HS-27A (cell line): Measurements from ENCODE around the gene GOLGA6C.
"Not testable (repeated sequence)": the region's sequence is repeated elsewhere in the genome, so short reads cannot be mapped to it uniquely, and the experiment has no call there.

Source experiments
- DNase-seq: peaks from one replicate; pipeline ENCODE4 v3.0.0-alpha.2; 2012; ENCODE audit warnings: low read depth, missing footprints

The GOLGA6C gene

GRCh38 chr15:75252285-75252684 is 5.8 kb upstream of the GOLGA6C start:
- DNase-seq: not testable (repeated sequence)

GRCh38 chr15:75258620-75259343 is 648 bp downstream of the GOLGA6C start:
- not testable (repeated sequence) for DNase-seq

- not testable (repeated sequence) for DNase-seq
Measured at GRCh38 chr15:75259873-75260272, 1.7 kb downstream of the GOLGA6C start.

GRCh38 chr15:75273751-75274359 is 15.7 kb downstream of the GOLGA6C start:
- not testable (repeated sequence) for DNase-seq

- not testable (repeated sequence) for DNase-seq
Measured at GRCh38 chr15:75274509-75275107, 16.5 kb downstream of the GOLGA6C start.

GRCh38 chr15:75275617-75276016 is 17.5 kb downstream of the GOLGA6C start:
- DNase-seq: not testable (repeated sequence)

GRCh38 chr15:75278497-75278896 is 20.4 kb downstream of the GOLGA6C start:
- not testable (repeated sequence) for DNase-seq

GRCh38 chr15:75282572-75282971 is 24.4 kb downstream of the GOLGA6C start, which contains the start of gene GOLGA6D:
GOLGA6D (plus strand) TSS chr15:75282835; CDS start chr15:75282876, 41 bp downstream.
- not testable (repeated sequence) for DNase-seq

GRCh38 chr15:75284152-75284551 is 26.0 kb downstream of the GOLGA6C start:
- not testable (repeated sequence) for DNase-seq

- DNase-seq: not testable (repeated sequence)
Measured at GRCh38 chr15:75293660-75294059, 35.5 kb downstream of the GOLGA6C start.

GRCh38 chr15:75298541-75299310 is 40.6 kb downstream of the GOLGA6C start:
- not testable (repeated sequence) for DNase-seq

GRCh38 chr15:75299311-75299688 is 41.2 kb downstream of the GOLGA6C start:
- DNase-seq: not testable (repeated sequence)

- DNase-seq: not testable (repeated sequence)
Measured at GRCh38 chr15:75300026-75300425, 41.9 kb downstream of the GOLGA6C start.

- no peak for DNase-seq
Measured at GRCh38 chr15:75302318-75302717, 44.2 kb downstream of the GOLGA6C start.

- DNase-seq: not testable (repeated sequence)
Measured at GRCh38 chr15:75302753-75303152, 44.6 kb downstream of the GOLGA6C start.

GRCh38 chr15:75306188-75306587 is 48.1 kb downstream of the GOLGA6C start:
- no peak for DNase-seq

- DNase-seq: no peak
Measured at GRCh38 chr15:75307778-75308390, 49.8 kb downstream of the GOLGA6C start.

- no peak for DNase-seq
Measured at GRCh38 chr15:75309711-75310110, 51.6 kb downstream of the GOLGA6C start.

- DNase-seq: peak; percentile 60
Measured at GRCh38 chr15:75312548-75312947, 54.4 kb downstream of the GOLGA6C start.

- DNase-seq: no peak
Measured at GRCh38 chr15:75313116-75313845, 55.1 kb downstream of the GOLGA6C start.
